Upper lobe of right lung (tissue), 1 donor: ENCODE measurements around the gene UBE2B. TPM values are rescaled to one million over a fixed set of nuclear protein-coding genes. Genes with fewer than 3 reads are reported as not detected.
"Not testable (repeated sequence)": the region's sequence is repeated elsewhere in the genome, so short reads cannot be mapped to it uniquely, and the experiment has no call there.

Experiments used
- ATAC-seq: fragments of 200-7000 bp; cut with Tn5 transposase; one replicate; pipeline ENCODE4 v1.9.1; 2020; ENCODE audit warnings: mild to moderate bottlenecking, moderate library complexity
- DNase-seq: peaks from one replicate; pipeline ENCODE4 v3.0.0-alpha.2; 2020
- H3K27ac ChIP-seq: fragments of 200-600 bp; one replicate; pipeline ENCODE4 v1.8.0; 2022
- H3K27me3 ChIP-seq: fragments of 200-600 bp; one replicate; pipeline ENCODE4 v1.8.0; 2022; ENCODE audit warnings: mild to moderate bottlenecking
- H3K36me3 ChIP-seq: fragments of 200-600 bp; one replicate; pipeline ENCODE4 v1.8.0; 2022
- H3K4me1 ChIP-seq: fragments of 200-600 bp; one replicate; pipeline ENCODE4 v1.8.0; 2022
- H3K4me3 ChIP-seq: fragments of 200-600 bp; one replicate; pipeline ENCODE4 v1.8.0; 2022; ENCODE audit warnings: mild to moderate bottlenecking
- H3K9me3 ChIP-seq: fragments of 200-600 bp; one replicate; pipeline ENCODE4 v1.8.0; 2022
- intact Hi-C: fragments of 100-400 bp; cut with DNase I; formaldehyde crosslinking; loops from one replicate; pipeline ENCODE4 v1.11.0; 2022
- total RNA-seq: library from RNA; stranded (reverse); fragmentation: NEBNext Ultra II Directional; extraction: Animal tissue kit (Norgen Biotek cat#: 25700); gene quantifications from one replicate; pipeline ENCODE4 v1.2.1, GENCODE V29; 2021
- TF ChIP-seq, protein P1 (sequence below): fragments of 200-600 bp; IDR thresholded peaks from one replicate; pipeline ENCODE4 v1.8.0; 2022; ENCODE audit warnings: antibody characterized with exemption
- donor health status: DM: no; HTN: yes; CAD: no; lungs with severe emphysema.

UBE2B gene
- total RNA-seq, 1 donor from 2014 or later, result 94.6 TPM

DNA sequence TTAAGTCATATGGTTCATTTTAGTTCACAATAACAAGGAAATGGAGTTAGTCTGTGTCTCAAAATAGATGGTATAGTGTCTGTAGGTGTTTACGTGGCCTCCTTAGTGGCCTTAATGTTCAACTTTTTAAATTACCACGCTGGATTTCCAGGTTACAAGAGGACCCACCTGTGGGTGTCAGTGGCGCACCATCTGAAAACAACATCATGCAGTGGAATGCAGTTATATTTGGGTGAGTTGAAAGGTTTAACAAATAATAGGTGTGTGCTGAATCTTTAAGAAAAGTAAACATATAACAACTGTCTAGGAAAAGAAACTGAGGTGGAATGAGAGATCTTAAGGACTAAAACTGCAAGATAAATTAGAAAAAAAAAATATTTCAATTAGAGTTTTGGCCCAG lies 2.9 kb downstream of the UBE2B start:
- no peak overlapping the region for H3K4me3 ChIP-seq

DNA sequence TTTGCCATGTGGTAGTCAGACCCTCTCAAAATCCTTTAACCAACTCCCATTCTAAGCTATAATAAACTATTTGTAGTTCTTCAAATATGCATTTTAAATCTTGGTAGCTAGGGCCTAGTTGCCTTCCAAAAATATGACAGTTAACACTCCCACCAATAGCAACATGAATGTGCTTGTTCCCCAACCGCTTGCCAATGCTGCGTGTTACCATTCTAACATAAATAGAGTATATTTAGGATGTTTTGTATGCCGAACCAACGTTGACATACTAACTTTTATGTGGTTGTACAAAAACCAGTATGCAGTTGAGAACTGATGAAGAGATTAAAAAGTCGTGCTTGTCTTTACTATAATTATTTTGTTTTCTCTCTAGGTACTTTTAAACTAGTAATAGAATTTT lies 9.0 kb downstream of the UBE2B start:
- ATAC-seq, result no peak
- H3K36me3 ChIP-seq, result peaks cover 89% of the 10 kb centered on the region
- no peak overlapping the region for H3K27ac ChIP-seq
- H3K4me1 ChIP-seq, result no peaks in the 10 kb centered on the region
- H3K9me3 ChIP-seq, result no peaks in the 10 kb centered on the region
- no peak for DNase-seq
- TF ChIP-seq, protein P1, sequence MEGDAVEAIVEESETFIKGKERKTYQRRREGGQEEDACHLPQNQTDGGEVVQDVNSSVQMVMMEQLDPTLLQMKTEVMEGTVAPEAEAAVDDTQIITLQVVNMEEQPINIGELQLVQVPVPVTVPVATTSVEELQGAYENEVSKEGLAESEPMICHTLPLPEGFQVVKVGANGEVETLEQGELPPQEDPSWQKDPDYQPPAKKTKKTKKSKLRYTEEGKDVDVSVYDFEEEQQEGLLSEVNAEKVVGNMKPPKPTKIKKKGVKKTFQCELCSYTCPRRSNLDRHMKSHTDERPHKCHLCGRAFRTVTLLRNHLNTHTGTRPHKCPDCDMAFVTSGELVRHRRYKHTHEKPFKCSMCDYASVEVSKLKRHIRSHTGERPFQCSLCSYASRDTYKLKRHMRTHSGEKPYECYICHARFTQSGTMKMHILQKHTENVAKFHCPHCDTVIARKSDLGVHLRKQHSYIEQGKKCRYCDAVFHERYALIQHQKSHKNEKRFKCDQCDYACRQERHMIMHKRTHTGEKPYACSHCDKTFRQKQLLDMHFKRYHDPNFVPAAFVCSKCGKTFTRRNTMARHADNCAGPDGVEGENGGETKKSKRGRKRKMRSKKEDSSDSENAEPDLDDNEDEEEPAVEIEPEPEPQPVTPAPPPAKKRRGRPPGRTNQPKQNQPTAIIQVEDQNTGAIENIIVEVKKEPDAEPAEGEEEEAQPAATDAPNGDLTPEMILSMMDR, result no peak
- H3K27me3 ChIP-seq, result no peaks in the 10 kb centered on the region
- intact Hi-C loops, result no loop called here
- no peak overlapping the region for H3K4me3 ChIP-seq

More for the DNA sequence above, 2.9 kb downstream of the UBE2B start:
- no peaks in the 10 kb centered on the region for H3K27me3 ChIP-seq
- DNase-seq, result no peak
- peaks cover 21% of the 10 kb centered on the region for H3K4me1 ChIP-seq
- H3K27ac ChIP-seq, result no peak overlapping the region
- ATAC-seq, result no peak
- peaks cover 41% of the 10 kb centered on the region for H3K36me3 ChIP-seq
- intact Hi-C loops, result no loop called here
- TF ChIP-seq, protein P1, result no peak
- H3K9me3 ChIP-seq, result no peaks in the 10 kb centered on the region

DNA sequence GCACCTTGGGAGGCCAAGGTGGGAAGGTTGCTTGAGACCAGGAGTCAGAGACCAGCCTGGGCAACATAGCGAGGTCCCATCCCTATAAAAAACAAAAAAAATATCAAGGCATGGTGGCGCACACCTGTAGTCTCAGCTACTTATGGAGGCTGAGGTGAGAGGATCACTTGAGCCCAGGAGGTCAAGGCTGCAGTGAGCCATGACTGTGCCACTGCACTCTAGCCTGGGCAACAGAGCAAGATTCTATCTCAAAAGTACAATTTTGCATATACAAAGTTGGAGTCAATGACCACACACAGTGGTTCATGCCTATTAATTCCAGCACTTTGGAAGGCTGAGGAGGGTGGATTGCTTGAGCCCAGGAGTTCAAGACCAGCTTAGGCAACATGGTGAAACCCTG lies 10.8 kb downstream of the UBE2B start:
- H3K27ac ChIP-seq, ATAC-seq, H3K27me3 ChIP-seq, DNase-seq, H3K4me1 ChIP-seq, H3K4me3 ChIP-seq, intact Hi-C loops, H3K9me3 ChIP-seq: not testable (repeated sequence)
- peaks cover 96% of the 10 kb centered on the region for H3K36me3 ChIP-seq

DNA sequence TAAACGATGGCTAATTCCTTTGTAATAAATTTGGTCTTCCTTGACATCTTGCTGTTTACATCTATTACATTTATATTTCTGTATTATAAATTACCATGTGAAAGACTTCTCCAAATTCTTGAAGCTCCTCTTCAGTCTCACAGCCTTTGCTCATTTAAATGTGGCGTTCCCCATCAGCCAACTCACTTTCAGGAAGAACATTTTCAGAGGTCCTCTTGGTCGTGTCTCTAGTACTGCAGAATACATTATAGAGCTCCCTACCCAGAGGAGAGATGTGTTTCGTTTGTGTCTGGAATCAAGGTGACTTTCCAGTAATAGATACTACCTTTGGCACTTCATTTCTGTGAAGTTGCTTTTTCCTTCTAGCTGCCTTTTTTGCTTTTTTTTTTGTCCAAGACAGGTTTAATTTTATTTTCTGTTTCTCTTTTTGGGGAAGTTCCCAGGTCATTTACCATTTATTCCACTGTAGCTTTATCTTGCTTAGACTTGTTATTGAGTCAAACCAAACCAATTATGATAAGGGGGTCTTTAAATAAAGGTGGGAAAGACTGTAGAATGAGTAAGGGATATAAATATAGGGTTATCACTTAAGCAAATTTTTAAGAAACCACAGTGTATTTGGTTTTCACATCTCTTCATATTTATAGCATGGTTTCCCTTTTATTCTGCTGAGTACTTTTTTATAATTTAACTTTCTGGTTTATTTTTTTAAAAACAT lies 12.8 kb downstream of the UBE2B start:
- intact Hi-C loops, result no loop called here

DNA sequence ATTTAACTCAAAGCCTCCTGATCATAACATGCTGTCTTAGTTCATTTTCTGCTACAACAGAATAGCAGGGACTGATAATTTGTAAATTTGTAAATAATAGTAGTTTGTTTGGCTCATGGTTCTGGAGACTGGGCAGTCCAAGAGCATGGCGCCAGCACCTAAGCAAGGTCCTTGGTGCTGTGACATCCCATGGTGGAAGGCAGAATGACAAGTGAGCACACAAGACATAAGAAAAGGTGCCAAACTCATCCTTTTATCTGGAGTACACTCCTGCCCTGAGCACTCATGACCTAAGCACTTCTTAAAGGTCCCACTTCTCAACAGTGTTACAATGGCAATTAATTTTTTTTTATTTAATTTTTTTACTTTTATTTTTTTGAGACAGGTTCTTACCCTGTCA lies 16.1 kb downstream of the UBE2B start:
- no peaks in the 10 kb centered on the region for H3K27me3 ChIP-seq
- peaks cover 99% of the 10 kb centered on the region for H3K36me3 ChIP-seq
- no peak overlapping the region for H3K4me3 ChIP-seq
- intact Hi-C loops, result no loop called here
- TF ChIP-seq, protein P1, result no peak
- no peak for ATAC-seq
- no peak for DNase-seq
- no peaks in the 10 kb centered on the region for H3K4me1 ChIP-seq
- H3K27ac ChIP-seq, result no peak overlapping the region
- H3K9me3 ChIP-seq, result no peaks in the 10 kb centered on the region

More for the DNA sequence above, 12.8 kb downstream of the UBE2B start:
- Histone ChIP-seq H3K4me3 (no peak overlapping the region), H3K36me3 (peaks cover 96% of the 10 kb centered on the region), H3K27me3 (no peaks in the 10 kb centered on the region), H3K4me1 (no peaks in the 10 kb centered on the region), H3K9me3 (no peaks in the 10 kb centered on the region), H3K27ac (no peak overlapping the region)
- TF ChIP-seq, protein P1, result no peak
- ATAC-seq (no peak), DNase-seq (no peak)

DNA sequence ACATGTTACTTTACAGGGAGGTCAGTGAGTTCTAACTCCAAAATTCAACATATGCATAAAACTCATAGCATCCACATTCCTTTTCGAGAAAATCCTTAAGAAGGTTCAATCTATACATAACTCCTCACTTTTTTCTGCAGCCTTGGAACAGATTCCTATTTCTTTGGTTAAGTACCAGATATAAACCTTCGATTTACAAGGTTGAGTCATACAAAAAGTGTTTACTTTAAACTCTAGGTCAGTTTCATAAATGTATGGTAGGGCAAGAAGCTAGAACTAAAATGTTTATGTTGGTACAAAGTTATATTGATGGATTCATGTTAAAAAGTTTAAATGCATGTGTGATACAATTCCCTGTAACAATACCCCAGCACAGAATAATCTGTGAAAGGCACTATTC lies 20.9 kb downstream of the UBE2B start:
- H3K4me3 ChIP-seq, result no peak overlapping the region
- H3K9me3 ChIP-seq, result no peaks in the 10 kb centered on the region
- TF ChIP-seq, protein P1, result no peak
- H3K4me1 ChIP-seq, result no peaks in the 10 kb centered on the region
- no peak for ATAC-seq
- H3K36me3 ChIP-seq, result peaks cover 95% of the 10 kb centered on the region
- intact Hi-C loops, result no loop called here
- H3K27ac ChIP-seq, result no peak overlapping the region
- no peak for DNase-seq
- no peaks in the 10 kb centered on the region for H3K27me3 ChIP-seq
